Umbilical cord (tissue), 2 donors: Measurements from ENCODE around the gene GNAO1. TPM values are rescaled to one million over a fixed set of nuclear protein-coding genes. Genes with fewer than 3 reads are reported as not detected.
A peak's percentile ranks its signal among the peaks of the same experiment; 100 is the strongest.

Experiments
- DNase-seq: peaks from one replicate; pipeline ENCODE4 v3.0.0-alpha.2; 2015; ENCODE audit warnings: low spot score
- total RNA-seq: library from RNA; depleted of rRNA; stranded (reverse); fragments of >200 nt; gene quantifications from one replicate; pipeline ENCODE4 v1.2.3, GENCODE V29; 2014; ENCODE audit warnings: low replicate concordance; ENCODE audit not compliant: insufficient read depth

The GNAO1 gene
- total RNA-seq, 1 donor from 2014 or later = 7.9 TPM

GRCh38 chr16:56348168-56349085 lies 157.1 kb downstream of the GNAO1 start:
- no peak for DNase-seq

DNA sequence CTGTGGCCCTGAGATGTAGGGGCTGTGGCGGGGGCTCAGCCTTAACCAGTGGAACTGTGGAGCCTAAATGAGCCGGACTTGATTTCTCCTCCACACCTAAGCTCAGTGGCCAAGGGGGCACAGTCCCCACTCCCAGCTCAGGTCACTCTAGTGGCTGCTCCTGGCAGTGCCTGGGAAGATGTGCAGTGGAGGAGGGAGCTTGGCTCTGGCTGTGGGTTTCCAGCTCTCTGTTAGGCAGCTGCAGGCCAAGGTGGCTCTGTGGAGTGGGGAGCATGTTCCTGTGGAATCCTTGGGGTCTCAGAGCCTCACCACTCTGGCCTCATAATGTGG lies 157.8 kb downstream of the GNAO1 start:
- no peak for DNase-seq

GRCh38 chr16:56349711-56350161 lies 158.4 kb downstream of the GNAO1 start:
- no peak for DNase-seq

GRCh38 chr16:56350491-56351405 lies 159.5 kb downstream of the GNAO1 start:
- DNase-seq = no peak

DNA sequence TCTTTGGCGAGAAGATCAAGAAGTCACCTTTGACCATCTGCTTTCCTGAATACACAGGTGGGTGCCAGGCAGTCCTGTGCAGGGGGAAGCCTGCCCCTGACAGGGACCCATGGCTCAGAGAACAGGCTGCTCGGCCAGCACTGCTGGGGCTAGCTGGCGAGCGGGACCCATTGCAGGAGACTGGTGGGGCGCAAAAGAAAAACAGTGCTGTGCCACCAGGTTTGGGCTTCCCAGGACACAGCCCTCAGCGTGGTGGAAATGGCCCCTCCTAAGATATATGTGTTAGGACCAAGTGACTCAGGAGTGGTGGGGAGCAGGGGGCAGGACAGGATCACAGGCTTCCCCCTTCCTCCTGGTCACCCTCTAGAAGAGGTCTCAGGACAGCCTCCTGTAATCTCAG lies 160.2 kb downstream of the GNAO1 start:
- DNase-seq = no peak

DNA sequence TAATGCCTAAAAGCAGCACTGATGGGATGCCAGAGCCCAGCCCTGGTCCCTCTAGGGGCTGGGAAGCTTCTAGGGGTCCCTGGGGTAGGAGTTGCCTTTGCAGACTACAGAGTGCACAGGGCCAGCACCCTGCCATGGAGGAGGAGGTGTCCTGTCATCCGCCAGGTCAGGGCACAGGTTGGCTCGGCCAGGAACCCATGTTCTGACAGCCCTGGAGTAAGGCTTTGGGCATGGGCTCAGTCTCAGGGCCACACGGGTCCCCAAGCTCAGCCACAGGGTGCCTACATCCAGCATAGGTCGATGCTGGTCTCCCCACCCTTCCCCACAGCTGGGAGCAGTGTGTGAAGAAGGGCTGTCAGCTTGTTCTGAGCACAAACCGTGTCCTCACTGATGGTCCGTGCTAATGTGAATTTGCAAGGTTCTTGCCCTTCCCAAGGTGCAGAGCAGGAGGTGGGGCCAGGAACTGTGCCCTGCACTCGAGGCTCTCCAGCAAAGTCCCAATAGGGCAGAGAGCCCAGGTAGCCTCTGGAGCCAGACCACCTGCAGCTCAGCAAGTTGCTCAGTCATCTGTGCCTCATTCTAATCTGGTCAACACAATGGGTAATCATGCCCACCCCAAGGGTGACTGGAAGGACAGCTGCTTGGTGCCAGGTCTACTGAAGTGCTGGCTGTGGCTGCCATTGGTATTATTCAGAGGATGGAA lies 161.2 kb downstream of the GNAO1 start:
- DNase-seq = no peak

DNA sequence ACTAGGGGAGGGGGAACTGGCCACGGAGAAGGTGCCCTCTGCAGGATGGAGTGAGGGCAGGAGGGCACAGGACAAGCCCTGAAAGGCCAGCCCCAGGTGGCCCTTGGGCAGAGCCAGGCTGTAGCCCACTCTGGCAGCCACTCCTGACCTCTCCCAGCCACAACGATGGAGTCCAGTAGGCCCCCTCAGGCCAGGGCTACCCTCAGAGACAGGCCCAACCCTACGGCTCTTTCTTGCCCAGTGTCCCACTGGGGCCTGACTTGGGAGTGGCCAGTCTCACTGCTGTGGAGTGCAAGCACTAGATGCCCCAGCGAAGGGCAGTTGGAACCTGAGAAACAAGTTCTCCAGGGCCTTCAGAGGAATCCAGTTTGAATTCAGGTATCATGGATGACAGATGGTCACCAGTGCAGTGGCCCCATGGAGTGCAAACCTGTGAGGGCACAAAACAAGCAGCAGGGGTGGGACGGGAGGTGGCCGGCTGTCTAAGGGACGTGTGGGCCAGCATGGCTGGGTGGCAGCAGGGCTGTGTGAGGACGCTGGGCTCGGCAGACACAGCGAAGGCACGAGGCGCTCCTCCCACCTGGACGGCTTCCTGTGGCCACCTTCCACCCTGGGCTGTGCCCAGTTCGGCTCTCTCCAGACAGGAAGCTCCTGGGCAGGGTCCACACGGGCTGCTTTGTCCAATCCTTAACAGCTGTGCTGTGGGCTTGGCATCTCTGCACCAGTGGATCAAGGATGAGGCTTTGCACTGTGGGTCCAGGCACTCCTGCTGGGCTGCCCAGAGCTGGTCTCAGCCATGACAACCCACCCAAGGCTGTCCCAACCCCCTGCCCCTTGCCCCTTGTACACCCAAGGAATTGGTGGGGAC lies 162.0 kb downstream of the GNAO1 start:
- no peak for DNase-seq

GRCh38 chr16:56354016-56354415 lies 162.7 kb downstream of the GNAO1 start:
- DNase-seq = no peak

DNA sequence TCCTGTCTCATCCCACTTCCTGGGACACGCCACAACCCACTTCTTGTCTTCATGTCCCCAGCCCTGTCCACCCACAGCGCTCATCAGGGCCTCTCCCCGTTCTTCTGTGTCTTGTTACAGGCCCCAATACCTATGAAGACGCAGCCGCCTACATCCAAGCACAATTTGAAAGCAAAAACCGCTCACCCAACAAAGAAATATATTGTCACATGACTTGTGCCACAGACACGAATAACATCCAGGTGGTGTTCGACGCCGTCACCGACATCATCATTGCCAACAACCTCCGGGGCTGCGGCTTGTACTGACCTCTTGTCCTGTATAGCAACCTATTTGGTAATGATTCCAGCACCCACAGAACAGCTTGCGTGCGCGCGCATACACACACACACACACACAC lies 163.5 kb downstream of the GNAO1 start:
- DNase-seq = no peak

DNA sequence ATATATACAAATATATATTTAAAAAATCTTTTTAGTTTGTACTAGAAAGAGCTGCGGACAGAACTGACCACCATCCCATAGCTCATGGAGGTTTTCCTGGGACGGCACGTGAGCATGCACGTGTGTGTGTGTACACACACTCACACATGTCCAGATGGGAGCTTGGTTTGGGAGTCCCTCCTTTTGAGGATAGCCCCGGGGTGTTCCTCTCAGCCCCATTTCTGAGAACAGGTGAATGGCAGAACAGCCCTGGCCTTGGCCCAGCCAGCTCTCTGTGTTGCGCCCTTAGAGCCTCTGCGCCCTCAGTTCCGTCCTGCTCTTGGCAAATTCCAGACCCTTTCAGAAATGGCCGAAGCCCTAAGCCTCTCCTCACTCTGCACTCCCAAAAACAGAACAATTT lies 163.9 kb downstream of the GNAO1 start:
- DNase-seq = no peak

GRCh38 chr16:56355786-56356275 lies 164.5 kb downstream of the GNAO1 start:
- DNase-seq = no peak

GRCh38 chr16:56356276-56357240 lies 165.3 kb downstream of the GNAO1 start:
- peak; percentile 84 for DNase-seq

DNA sequence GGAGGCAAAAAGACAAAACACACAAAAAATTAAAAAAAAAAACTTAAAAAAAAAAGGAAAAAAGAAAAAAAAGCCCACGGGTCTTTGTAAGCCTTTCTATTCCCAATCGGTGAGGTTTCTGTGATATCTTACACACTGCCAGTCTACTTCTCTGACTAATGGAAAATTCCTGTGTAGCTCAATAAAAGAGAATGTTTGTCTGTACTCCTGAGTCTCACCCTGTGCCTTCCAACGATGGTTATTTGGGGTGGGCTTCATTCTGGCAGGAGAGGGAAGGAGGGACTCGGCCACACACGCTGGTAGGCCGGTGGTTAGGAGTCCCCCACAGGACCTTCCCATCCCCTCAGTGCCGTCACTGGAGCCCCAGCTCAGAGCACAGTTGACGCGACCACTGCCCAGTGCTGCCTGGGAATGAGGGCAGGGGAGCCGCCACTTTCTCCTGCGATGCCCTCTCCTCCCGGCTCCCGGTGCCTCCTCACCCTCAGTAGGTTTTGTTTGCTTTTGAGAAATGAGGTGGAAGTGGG lies 166.0 kb downstream of the GNAO1 start:
- peak; percentile 63 for DNase-seq

DNA sequence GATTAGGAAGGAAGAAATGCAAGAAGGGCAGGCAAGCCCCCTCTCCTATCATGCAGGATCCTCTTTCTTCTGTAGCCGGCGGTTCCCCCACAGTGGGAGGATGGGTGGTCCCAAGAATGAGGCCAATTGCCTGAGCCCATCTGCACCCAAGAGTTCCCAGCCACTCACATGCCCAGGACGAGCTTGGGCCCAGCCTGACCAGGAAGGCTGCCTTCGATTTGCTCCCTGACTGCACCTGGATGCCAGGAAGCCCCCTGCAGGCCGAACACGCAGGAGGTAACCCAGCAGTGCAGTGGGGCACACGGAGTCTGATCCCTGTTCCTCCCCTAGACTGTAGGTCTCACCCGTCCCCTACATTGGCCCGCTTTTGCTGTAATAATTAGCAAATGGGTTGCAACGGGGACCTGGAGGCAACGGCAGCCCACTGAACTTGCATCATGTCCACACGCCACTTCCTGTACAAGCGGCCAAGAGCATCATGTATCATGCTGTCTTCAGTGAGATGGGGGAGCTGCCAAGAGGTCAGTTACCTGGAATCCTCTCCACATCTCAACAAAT lies 166.6 kb downstream of the GNAO1 start:
- DNase-seq = no peak

GRCh38 chr16:56360117-56361008 lies 169.1 kb downstream of the GNAO1 start:
- DNase-seq = no peak

DNA sequence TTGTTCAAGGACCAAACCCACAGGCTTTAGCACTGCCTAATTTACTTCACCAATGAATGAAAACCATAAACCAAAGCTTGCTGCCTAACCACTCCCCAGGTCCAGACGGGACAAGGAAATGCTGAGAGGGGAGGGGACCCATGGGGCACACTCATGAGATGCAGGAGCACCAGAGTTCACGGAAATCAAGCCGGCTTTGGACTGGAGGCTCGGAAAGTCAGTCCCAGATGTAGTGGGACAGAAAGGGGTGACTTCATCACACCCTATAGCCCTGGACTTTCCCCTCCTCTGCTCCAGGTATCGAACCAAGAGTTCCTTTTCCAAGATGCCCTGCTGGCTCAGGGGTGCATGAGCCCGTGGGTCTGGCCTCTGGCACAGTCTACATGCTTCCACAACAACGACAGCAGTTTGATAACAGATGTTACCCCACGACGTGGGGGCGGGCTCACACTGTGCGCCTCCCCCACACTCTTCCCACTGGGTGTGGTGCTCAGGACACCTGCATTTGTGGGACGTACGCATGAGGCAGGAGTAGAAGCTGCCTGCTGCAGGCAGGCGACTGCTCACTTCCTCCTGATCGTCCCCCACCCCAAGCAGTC lies 170.9 kb downstream of the GNAO1 start:
- no peak for DNase-seq

- no peak for DNase-seq
Measured at GRCh38 chr16:56362706-56363105, 171.4 kb downstream of the GNAO1 start.
